NCI-H1417 (cell line): Measurements from ENCODE around the gene CHST3.

Source experiments
- DNase-seq, 3 experiments: peaks; one replicate each; lab custom pipeline; 2025; lab: John Stamatoyannopoulos, UW

Gene CHST3

DNA sequence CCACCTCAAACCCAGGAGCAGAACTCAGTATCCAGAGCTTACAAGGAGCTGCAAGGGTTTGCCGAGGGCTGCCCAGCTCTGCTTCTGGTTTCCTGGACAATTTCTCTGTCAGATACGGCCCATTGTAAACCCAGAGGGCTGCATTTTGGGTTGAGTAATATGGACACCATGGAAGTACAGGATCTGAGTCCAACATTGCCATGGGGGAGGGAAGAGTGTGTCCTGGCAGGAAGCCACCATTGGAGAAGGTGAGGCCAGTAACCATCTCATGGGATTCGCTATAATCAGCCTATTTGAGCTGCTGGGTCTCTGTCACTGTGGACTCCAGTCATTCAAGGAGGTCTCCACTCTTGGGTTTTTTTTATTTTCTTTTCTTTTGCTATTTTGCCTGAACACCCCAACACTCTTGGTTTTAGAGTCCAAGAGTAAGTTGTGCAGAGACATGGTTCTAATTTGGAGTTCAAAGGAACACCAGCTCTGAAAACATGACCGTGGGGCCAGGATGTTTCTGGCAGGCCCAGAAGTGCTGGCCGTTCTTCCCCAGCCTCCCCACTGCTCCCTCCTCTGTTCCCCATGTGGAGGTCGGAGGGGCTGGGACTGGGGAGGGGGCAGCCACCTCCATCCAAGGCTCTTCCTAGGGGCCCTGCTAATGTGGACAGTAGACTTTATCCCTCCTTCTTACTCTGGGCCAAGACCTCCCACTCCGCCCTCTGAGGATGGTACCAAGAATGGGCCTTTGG is 46.2 kb downstream of the CHST3 start:
- no peak for DNase-seq

DNA sequence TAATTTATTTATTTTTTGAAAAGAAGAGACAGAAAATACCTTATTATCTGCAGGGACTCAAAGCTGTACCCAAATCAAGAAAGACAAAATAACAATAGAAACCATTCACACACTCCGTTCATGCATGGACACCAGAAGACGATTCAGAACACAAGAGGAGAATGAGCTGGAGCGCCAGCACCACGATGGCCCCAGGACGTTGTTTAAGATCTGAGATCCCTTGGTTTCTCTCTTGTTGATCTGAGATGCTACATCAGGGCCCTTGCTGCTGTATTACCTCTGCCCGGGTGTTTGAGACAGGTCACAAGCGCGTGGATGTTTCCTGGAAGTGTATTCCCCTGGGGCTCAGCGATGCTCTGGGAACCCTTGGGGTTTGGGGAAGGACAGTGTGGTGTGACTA is 46.8 kb downstream of the CHST3 start:
- no peak for DNase-seq

DNA sequence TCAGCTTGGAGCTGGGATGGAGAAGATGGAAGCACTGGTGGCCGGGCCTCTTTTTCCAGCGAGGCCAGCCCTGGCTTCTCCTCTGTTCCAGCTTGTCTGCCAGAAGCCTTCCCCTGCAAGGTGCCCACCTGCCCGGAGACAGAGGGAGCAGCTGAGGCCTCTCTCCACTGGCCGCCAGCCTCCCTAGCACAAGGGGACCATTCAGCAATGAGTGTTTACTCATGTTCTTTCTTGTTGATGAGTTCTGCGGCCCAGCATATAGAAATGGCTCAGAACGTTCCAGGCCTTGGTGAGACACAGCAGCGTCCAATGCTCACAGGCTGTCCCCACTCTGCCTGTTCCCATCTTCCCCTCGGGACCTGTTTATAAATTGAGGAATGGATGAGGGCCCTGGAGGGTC is 47.3 kb downstream of the CHST3 start:
- no peak for DNase-seq

DNA sequence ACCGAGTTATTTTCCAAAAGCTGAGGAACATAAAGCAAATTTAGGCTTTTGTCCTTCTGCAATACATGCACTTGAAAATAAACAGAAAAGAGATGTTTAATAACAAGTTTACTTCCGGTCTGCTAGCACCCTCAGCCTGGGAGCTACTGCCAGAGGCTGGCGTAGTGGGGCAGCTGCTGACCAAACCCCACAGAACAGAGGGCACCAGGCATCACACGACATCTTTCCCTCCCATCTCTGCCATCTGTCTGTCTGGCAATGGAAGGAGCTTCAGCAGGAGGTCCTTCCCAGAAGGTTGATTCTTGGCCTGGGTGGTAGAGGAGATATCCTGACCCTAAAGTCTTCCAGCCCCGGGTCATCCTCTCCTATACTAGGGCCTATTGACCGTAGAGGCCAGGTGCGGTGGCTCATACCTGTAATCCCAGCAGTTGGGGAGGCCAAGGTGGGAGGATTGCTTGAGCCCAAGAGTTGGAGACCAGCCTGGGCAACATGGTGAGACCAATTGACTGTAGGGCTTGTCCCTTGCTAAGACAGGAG is 47.8 kb downstream of the CHST3 start:
- no peak for DNase-seq

DNA sequence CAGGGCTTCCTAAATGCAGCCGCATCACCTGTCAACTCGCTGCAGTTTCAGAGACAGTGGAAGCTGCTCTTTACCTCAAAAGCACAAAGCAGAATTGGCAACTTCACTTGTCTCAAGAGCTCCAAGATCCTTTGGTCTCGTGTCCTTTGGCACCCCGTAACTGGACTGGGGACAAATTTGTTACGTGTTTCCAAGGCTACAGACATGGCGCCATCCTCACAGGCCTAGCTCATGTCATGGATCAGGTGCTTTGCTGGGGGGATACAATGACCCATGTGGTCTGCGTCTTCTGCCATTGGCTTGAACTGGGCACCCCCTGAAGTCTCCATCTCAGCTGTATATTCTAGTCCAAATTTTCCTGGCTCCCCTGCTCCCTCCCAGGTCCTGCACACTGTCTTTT is 48.6 kb downstream of the CHST3 start:
- DNase-seq = no peak

DNA sequence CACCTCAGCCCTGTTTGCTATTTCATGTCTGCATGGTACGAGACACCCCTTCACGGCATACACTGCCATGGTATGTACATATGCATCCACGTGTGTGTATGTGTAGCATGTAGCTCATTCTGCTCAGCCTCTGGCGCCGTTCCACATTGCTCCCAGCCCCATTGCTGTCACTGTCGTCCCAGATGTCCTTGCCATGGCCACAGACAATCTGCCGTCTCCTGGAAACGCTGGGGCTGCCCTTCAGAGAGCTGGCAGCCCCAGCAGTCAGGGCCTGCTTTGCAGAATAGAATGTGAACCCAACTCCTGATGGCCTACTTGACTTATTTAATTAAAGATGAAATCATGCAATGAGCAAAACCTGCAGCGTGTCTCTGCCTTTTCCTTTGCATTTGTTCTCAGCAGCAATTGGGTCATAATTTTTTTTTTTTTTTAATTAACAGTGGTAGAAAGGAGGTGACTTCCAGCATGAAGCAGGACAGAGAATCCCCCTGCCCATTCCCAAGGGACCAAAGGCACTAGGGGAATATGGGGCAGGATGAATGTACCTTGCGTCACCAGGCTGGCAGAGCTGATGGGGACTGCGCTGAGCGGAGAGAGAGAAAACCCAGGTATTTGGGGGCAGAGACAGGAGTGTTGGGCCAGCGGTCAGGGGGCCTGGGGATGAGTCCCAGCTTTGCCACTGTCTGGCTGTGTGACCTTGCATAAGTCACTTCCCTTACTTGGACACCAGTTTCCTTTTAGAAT is 49.2 kb downstream of the CHST3 start:
- DNase-seq = no peak

DNA sequence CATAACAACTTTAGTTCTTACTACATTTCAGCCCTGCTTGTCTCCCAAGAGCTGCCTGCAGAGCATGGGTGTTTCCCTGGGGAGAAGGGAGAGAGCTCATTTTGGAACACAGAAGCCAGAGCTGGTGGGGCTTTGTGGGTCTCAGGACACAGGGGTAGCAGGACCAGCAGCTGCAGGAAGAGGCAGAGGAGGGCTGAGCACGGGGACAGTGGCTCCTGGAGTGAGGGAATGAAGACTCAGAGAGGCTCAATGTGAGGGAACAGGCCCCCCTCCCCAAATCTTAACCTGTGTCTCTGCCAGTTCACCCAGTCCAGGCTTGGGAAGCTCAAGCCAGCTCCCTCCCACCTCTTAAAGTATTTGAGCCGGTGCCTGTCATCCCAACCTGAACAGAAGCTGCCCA is 50.0 kb downstream of the CHST3 start:
- no peak for DNase-seq

DNA sequence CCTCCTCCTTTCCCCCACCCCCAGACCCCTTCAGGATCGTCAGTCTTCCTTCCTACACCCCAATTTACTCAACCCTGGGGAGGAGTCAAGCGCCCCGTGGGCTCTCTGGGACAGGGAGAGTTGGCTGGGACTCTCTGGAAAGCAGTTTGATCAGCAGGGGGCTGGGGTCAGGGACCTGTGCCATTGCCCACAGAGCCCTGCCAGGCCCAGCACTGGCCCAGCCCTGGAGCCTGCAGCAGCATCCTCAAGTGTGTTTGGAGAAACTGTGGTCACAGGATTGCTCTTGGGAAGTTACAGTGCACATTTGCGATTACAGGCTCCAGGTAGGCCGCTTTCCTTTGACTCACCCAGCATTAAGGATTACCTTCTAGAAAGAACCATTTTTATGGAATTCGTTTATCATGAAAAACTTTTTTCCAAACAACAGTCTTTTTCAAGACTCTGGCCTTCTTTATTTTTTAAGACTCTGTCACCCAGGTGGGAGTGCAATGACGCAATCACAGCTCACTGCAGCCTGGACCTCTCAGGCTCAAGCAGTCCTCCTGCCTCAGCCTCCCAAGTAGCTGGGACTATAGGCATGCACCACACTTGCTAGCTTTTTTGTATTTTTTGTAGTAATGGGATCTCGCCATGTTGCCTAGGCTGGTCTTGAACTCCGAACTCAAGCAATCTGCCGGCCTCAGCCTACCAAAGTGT is 50.7 kb downstream of the CHST3 start:
- DNase-seq = no peak

DNA sequence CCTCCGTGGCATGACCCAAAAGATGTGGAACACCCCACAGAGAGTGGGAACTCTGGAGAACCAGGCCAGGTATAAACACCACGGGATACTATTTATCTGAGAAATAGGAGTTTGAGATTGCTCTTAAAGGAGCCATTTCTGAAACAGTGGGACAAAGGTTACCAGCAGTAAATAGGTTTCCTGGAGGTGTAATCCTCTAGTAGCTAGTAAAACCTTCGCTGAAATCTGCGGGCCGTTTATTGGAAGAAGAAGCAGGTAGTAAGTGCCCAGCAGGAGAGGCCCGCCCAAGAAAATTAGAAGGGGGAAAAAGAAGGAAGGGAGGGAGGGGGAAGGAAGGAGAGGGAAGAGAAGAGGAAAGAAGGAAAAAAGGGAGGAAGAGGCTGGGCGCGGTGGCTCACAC is 51.6 kb downstream of the CHST3 start:
- DNase-seq = no peak

DNA sequence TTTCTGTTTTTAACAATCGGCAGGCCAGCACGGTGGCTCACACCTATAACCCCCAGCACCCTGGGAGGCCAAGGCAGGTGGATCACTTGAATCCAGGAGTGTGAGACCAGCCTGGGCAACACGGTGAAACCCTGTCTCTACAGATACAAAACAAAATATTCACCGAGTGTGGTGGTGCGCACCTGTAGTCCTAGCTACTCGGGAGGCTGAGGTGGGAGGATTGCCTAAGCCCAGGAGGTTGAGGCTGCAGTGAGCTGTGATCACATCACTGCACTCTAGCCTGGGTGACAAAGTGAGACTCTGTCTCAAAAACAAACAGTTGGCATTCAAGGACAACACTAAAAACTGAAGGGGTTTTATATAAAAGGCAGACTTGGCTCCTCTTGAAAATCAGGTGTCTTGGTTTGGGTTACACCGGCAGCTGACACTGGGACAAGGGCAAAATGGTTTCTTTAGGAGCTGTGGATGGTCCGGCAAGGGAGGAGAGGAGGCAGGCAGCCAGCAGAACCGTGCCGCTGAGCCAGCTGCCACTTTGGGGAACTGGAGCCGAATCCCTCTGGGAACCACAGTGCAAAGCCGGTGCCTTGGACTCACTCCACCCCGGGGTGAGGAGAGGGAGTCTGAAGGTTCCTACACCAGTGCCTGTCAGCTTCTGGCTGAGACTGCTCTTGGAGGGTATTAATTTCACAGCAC is 52.6 kb downstream of the CHST3 start:
- DNase-seq = no peak

DNA sequence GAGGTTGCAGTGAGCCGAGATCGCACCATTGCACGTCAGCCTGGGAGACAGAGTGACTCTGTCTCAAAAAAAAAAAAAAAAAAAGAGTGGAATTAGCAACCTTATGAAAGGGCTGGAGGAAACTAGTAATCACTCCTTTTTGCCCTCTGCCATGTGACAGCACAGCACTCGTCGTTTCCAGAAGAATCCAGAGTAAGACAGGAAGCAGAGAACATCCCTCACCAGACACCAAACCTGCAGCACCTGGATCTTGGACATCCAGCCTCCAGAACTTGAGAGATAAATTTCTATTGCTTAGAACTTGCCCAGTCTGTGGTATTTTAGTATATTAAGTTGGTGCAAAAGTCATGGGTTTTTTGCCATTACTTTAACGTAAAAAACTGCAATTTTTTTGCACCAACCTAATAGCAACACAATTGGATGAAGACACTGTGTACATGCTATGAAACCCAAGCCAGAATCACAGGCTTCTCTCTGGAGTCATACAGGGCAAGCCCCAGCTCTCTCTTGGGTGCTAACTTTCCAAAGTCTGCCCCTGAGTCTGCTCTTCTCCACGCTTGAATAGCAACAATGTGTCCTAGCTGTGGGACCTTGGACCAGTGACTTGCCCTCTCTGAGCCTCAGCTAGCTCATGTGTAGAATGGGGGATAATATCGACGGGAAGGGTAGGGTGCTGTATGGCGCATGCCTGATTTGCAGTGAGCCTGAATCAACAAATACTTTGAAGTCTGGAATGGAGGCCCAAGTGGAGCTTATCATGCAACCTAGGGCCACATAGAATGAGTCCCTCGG is 55.1 kb downstream of the CHST3 start:
- DNase-seq = no peak

DNA sequence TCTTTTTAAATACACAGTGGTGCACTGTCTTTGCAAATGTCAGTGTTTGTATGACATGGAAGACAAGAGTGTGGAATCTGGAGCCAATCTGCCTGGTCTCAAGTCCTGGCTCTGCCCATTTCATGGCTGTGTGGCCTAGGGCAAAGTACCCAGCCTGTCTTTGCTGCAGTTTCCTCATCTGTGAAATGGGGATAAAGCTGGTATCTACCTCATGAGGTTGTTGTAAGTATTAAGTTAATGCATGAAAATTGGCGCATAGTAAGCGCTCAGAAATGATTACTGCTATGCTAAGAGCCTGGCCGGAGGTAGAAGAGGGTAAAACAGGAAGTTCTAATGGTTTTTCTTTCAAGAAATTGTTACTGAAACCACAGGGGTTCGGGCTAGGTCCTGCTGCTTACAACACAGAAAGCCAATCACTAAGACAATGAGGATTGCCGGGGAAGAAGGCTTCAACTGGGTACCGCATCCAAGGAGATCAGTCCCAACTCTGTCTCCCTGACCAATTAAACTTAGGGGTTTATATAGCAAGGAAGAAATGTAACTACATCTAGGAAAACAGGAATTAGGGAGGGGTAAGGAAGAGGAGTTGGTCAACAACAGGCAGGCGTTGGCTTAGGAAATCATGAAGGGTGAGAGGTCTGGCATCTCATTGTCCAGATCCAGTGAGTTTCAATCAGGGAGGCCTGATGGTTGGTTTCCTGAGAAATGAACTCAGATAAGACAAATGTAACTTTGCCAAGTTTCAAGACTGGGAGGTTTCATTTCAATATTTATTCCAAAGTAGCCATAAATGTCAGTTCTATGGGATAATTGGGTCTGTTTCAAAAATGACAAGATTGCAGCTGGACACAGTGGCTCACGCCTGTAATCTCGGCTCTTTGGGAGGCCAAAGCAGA is 57.0 kb downstream of the CHST3 start:
- DNase-seq = no peak

DNA sequence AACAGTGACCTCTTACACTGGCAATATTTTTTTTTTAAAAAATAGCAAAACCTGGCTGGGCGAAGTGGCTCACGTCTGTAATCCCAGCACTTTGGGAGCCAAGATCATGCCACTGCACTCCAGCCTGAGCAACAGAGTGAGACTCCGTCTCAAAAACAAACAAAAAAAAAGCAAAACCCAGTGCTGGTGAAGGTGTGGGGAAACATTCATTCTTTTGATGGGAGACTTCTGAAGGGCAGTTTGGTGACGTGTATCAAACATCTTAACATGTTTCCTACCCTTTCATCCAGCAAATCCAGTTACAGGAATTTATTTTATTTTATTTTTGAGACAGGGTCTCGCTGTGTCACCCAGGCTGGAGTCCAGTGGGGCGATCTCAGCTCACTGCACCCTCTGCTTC is 58.0 kb downstream of the CHST3 start:
- no peak for DNase-seq

DNA sequence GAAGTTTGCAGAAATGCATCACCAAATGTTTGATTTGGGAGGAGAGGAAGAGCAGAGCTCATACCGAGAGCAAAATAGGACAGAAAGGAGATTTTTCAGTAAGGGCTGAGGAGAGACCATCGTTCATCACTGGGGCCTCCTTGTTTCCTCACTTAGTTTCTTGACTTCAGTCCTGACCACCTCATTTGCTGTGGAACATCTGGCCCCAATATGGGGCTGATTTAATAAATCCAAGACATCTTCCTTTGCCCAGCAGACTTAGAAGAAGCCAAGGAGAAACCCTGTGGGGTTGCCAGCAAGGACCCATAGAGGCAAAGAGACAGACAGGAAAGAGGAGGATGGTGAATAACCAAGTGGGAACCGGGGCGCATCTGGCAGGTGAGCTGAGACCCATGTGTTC is 60.4 kb downstream of the CHST3 start:
- no peak for DNase-seq

DNA sequence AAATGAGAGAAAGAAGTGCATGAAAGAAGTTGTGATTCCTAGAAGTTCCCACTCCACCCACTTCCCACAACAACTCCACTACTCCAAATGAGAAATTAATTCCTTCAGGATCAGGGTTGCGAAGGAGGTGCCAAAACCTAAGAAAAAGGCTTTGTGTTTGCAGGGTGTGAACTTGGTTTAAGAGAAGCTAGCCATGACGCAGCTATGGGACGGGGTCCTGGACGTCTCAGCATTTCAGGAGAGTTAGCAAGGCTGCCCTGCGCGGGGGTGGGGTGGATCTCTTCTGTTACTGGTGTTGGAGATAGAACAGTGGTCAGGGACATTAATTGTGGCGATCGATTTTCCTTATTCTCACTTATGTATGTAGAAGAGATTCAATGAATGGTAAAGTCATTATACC is 61.2 kb downstream of the CHST3 start:
- DNase-seq = no peak

DNA sequence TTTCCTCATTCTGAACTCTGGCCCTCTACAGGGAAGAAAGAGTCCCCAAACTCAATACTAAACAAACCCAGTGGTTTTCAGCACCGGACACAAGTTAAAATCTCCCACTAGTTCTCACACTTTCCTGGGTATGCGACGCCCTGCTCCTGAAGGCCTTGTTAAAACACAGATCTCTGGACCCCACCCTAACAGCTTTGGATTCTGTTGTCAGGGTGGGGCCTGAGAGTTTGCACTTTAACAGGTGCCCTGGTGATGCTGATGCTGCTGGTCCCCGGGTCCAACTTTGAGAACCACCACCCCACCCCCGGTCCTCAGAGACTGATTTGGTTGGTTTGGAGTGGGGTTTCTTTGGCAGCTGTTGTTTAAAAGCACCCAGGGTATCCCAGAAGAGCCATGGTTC is 61.6 kb downstream of the CHST3 start:
- no peak for DNase-seq

DNA sequence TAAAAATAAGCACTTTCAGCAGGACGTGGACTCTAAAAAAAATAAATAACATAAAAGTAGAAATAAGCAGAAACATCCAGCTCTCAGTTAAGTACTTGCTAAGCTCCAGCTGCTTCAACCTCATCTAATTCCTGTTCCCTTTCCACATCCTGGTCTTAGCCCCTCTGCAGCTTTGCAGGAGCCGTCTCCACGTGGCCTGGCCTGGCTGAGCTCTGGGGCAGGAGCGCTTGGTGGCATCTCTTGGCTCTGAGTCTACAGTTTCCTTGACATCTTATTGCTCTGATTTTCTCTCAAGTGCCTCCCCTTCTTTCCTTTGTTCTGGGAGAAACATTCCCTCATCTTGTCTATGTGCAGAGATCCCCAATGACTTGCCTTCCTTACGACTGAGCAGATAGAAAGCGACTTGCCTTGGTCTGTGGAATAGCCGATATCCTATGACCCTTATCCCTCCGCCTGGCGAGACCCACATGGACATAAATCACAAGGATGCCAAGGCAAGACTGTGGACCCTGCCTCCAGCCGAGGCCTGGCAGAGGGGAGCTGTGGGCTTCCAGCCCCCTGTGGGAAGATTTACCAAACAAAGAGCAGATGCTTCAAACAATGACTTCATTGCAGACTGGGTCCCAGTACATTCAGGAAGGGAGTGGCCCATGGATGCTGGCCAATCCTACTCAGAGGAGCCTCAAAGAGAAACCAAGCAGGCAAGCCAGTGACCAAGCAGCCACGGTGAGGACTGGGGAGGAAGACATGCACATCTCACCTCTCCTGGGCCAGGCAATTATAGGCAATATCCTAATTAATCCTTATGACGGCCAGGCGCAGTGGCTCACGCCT is 62.3 kb downstream of the CHST3 start:
- no peak for DNase-seq

DNA sequence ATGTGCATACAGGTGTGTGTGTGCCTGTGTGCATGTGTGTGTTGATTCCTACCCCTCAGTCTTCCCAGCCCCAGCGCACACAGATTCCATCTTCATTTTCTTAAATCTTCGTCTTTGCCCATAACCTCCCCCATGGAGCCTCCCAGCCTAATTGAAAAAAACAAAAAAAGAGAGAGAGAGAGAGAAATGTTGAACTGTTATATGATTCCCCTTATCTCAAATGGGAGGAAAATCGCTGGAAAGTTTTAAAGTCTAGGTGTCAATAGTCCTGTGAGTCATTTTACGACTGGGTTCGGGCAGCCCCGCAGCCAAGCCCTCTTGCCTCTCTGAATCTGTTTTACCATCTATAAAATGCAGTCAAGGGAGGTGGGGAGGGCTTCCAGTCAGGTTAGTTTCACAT is 63.3 kb downstream of the CHST3 start:
- DNase-seq = no peak

DNA sequence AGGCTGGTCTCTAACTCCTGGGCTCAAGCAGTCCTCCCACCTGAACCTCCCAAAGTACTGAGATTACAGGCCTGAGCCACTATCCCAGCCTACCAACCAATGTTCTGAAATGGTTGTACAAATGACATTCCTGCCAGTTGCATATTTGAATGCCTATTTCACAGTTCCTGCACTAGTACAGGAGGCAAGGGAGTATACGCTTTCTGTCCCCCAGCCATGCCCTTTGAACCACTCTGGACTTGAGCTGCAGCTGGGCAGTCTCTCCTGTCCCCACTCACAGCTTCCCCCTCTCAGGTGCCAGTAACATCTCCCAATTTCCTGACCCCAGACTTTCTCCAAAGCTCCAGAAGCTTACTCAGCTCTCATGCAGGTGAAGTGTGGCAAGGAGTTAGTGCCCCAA is 65.2 kb downstream of the CHST3 start:
- DNase-seq = no peak
